ENCODE results near the gene C18orf63.

GRCh38 chr18:74389171-74389927 lies 73.7 kb downstream of the C18orf63 start:
- TF ChIP-seq CTCF (IDR thresholded peaks at IDR 0.05) (no peak), SIN3A (IDR thresholded peaks at IDR 0.05; ENCODE audit: borderline replicate concordance, insufficient read depth, low read depth, low read length) (no peak), POLR2AphosphoS5 (IDR thresholded peaks at IDR 0.05; ENCODE audit: low read depth, low read length) (no peak), TCF7L2 (IDR thresholded peaks at IDR 0.05; ENCODE audit: low read depth, low read length) (no peak), REST (IDR thresholded peaks at IDR 0.05; ENCODE audit: insufficient read depth in 1 of 2, low read depth in 2 of 2, low read length in 1 of 2) (no peak)

Data from Panc1 (cell line).